GM18519 (cell line): Measurements from ENCODE around the gene TNK2.
A peak's percentile ranks its signal among the peaks of the same experiment; 100 is the strongest.
"Not testable (repeated sequence)": the region's sequence is repeated elsewhere in the genome, so short reads cannot be mapped to it uniquely, and the experiment has no call there.

Experiments
- ATAC-seq: cut with Tn5 transposase; IDR thresholded peaks from one replicate; pipeline ENCODE4 v1.9.1; 2021; ENCODE audit warnings: mild to moderate bottlenecking, moderate library complexity; ENCODE audit not compliant: unreplicated experiment, low FRiP score

Gene TNK2

GRCh38 chr3:195918176-195918575 is 9.8 kb upstream of the TNK2 start:
- no peak for ATAC-seq

DNA sequence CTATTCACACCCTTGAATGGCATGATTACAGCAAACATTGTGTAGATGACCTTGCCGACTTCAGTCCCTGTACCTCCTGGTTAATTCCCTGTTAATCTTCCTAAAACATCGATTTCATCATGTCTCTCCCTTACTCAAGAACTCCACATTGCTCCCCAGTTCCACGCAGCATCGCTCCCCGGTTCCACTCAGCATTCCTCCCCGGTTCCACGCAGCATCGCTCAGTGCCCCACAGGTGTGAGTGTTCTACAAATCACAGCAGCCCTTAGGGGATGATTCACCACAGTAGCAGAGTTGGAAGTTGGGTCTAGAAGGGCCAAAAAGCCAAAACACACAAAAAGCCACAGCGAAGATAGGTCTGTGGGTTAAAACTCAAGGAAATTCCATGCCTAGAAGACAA is 8.6 kb upstream of the TNK2 start:
- ATAC-seq = no peak

- no peak for ATAC-seq
Observed at GRCh38 chr3:195916291-195916690, 7.9 kb upstream of the TNK2 start.

DNA sequence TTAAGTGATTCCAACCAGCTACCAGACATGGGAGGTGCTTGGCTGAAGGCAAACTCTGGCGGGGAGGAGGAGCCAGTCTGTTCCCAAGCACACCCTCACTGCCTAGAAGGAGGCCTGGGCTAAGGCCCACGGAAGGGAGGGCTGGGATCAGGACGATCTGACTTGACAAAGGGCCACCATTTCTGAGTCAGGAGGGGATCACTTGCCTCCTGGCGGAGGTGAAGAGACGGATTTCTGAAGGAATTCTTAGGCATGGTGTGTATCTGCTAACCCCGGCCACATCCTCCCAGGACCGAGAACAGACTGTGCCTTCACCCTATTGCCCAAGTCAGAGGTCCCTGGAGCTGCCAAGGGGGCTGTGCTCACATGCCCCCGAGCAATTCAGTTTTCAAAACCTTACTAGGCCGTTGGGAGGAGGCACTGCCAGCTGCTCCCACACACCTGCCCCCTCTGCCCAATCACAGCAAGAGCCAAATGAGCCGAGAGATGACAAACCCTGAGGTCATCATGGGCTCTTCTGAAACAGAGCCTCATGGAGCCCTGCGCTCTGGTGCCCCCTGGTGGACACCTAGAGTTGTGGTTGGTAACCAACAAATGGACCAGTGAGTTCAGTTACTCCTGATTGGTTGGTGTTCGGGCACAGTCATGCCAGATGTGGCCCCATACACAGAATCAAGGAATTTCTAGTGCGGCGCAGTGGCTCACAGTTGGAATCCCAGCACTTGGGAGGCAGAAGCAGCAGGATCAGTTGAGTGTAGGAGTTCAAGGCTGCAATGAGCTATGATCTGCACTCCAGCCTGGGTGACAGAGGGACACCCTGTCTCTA is 6.5 kb upstream of the TNK2 start:
- ATAC-seq = peak; percentile 67

- not testable (repeated sequence) for ATAC-seq
Observed at GRCh38 chr3:195914146-195914545, 5.8 kb upstream of the TNK2 start.

- ATAC-seq = no peak
Observed at GRCh38 chr3:195913382-195913781, 5.0 kb upstream of the TNK2 start.

DNA sequence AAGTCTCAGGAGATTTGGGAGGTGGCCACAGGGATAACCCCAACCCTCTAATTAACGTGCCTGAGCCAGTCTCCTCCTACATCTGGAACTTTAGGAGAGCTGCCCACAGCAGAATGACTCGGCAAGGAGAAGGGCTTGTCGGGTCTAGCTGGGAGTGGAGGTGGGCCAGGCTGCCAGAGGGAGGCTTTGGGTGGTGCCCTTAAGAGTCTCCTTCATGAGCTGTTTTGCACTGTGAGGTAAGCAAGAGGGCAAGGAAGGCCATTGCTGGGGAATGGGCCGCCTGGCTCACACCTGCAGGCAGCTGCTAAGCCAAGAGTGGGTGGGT is 3.6 kb upstream of the TNK2 start:
- no peak for ATAC-seq

- no peak for ATAC-seq
Observed at GRCh38 chr3:195911041-195911945, 2.9 kb upstream of the TNK2 start.

GRCh38 chr3:195910499-195910845 is 2.1 kb upstream of the TNK2 start:
- ATAC-seq = no peak

DNA sequence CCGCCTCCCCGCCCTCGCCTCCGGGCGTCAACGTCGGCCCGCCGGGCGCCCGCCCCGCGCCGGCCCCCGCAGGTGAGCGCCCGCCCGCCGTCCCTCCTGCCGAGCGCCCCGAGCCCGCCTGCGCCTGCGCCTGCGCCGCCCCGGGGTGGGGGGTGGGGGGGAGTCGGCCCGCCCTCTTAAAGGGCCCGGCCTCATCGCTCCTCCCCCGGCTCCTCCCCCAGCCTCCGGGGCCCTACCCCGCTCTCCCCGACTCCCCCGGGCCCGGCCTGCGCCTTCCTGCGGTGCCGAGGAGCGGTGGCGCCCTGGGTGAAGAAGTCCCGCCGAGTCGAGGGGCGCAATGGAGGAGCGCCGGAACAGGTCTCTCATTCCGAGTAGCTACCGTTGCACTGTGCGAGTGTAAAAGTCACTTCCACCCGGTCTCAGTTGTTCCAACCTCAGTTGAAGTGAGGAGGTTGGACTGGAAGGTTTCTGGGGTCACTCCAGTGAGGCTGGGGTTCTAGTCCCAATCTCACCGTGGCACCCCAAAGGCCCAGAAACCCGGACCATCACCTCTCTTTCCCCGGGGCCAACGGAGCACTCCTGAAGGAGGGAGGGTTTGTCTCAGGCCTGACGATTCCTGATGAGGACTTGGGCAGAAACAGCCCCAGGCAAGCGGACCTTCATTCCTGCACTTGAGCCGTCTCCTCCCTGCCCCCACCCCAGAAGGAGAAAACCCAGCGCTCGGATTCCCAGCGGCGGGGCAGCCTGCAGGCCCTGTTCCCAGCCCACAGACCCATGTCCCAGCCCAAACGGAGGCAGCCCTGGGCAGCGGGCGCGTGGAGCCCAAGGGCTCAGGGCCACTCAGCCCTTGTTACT is 1.5 kb upstream of the TNK2 start:
- no peak for ATAC-seq

GRCh38 chr3:195908694-195909581 is 587 bp upstream of the TNK2 start:
- no peak for ATAC-seq

DNA sequence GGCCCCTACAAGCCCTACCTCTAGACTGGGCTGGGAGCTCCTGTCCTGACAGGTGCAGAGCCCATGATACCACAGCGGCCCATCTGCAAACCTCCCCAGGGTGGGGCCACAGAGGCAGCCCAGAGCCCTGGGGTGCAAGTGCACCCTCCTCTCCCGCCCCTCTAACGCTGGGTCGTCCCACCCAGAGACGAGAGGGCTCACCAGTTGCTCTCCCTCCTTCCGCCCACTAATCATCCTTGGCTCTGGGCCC is 742 bp downstream of the TNK2 start:
- ATAC-seq = no peak

- no peak for ATAC-seq
Observed at GRCh38 chr3:195906865-195907683, 1.3 kb downstream of the TNK2 start.

- no peak for ATAC-seq
Observed at GRCh38 chr3:195905970-195906864, 2.1 kb downstream of the TNK2 start.

DNA sequence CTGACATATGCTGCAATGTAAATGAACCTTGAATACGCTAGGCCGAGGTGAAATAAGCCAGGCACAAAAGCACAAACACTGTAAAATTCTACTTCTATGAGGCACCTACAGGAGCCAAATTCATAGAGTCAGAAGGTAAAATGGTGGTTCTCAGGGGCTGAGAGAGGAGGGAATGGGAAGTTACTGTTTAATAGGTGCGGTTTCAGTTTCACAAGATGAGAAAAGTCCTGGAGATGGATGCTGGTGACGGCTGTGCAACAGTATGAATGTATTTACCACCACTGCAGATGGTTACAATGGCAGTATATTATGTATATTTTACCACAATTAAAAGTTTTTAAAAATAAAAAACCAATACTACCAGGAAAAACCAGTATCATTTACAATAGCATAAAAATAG is 4.0 kb downstream of the TNK2 start:
- ATAC-seq = no peak

GRCh38 chr3:195903950-195904290 is 4.4 kb downstream of the TNK2 start:
- ATAC-seq = no peak

DNA sequence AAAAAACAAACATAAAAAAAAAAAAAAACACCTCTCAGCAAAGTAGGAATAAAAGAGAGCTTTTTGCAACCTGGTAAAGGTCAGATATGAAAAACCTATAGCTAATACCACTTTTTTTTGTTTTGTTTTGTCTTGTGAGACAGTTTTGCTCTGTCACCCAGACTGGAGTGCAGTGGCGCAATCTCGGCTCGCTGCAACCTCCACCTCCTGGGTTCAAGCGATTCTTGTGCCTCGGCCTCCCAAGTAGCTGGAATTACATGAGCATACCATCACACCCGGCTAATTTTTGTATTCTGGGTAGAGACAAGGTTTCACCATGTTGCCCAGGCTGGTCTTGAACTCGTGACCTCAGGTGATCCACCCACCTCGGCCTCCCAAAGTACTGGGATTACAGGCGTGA is 5.7 kb downstream of the TNK2 start:
- ATAC-seq = not testable (repeated sequence)

DNA sequence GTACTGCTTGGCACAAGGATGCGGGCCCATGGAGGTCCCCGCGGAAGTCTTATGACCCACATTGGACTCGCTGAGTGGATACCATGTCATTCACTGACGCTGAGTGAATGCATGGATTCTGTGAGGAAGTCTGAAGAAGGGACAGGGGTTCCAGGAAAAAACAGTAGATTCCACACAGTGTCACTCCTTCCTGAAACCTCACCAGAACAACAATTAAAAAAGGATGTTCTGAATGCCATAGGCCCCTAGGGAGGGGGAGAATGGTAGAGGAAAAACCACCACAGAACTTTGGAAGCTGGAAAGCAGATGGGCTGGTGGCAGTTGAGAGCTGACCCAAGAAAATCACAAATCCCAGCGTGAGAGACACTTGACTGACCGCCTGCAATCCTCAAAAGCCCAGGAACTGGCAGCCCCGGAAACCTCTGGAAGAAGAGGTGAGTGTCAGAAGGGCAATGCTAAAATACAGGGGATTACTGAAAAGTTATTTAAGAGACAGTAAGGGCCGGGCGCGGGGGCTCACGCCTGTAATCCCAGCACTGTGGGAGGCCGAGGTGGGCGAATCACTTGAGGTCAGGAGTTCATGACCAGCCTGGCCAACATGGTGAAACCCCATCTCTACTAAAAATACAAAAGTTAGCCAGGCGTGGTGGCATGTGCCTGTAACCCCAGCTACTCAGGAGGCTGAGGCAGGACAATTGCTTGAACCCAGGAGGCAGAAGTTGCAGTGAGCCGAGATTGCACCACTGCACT is 6.3 kb downstream of the TNK2 start:
- not testable (repeated sequence) for ATAC-seq
